ENCODE results near the gene SYT14. TPM values are rescaled to one million over a fixed set of nuclear protein-coding genes. Genes with fewer than 3 reads are reported as not detected.
"Not testable (repeated sequence)": the region's sequence is repeated elsewhere in the genome, so short reads cannot be mapped to it uniquely, and the experiment has no call there.

SYT14 gene
- total RNA-seq: 0.05 TPM

GRCh38 chr1:209937996-209938959, at the start of gene SYT14:
SYT14 (plus strand) TSS chr1:209938217; CDS start chr1:209938265, 48 bp downstream.
- DNase-seq (ENCODE audit: low spot score): no peak

- DNase-seq (ENCODE audit: low spot score): not testable (repeated sequence)
These were observed 49.5 kb upstream of the SYT14 start for GRCh38 chr1:209888291-209889076.

DNA sequence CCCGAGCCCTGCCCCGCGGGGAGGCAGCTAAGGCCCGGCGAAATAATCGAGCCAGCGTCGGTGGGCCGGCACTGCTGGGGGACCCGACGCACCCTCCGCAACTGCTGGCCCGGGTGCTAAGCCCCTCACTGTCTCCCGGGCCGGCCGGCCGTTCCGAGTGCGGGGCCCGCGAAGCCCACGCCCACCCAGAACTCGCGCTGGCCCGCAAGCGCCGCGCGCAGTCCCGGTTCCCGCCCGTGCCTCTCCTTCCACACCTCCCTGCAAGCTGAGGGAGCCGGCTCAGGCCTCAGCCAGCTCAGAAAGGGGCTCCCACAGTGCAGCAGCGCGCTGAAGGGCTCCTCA, 49.0 kb upstream of the SYT14 start:
- DNase-seq (ENCODE audit: low spot score): no peak

- DNase-seq (ENCODE audit: low spot score): no peak
These were observed 47.2 kb upstream of the SYT14 start for GRCh38 chr1:209890641-209891330.

DNA sequence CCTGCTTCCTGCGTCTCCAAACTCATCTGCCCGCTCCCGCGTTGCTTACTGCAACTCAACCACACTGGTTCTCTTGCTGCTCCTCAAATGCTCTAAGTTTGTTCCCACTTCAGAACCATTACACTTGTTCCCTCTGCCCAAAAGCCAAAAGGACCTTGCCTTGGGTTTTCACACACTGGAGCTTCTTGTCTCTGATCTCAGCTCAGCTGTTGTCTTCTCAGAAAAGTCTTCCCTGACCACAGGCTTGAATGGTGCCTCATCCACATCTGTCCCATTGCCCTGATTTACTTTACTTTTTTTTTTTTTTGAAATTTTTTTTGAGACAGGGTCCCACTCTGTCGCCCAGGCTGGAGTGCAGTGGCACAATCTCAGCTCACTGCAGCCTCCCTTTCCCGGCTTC, 44.3 kb upstream of the SYT14 start:
- DNase-seq (ENCODE audit: low spot score): no peak

- no peak for DNase-seq (ENCODE audit: low spot score)
These were observed 42.3 kb upstream of the SYT14 start for GRCh38 chr1:209895709-209896108.

DNA sequence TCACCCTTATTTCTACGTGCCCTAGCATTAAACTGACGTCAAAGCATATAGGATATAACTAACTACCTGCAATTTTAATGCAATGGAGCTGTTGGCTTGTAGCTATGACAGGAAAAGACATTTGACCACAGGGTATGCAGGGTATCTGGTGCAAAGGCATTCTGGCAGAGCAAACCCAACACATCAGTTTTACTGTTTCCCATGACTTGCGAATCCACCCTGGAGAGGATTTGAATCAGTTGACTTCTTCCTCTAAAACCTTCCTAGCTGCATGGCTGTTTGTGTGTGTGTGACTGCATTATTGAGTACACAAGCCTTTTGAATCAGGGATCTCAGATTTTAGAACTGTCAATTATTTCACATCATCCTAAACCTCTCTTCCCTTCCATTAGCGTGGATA, 41.7 kb upstream of the SYT14 start:
- no peak for DNase-seq (ENCODE audit: low spot score)

- not testable (repeated sequence) for DNase-seq (ENCODE audit: low spot score)
These were observed 39.7 kb upstream of the SYT14 start for GRCh38 chr1:209898271-209898670.

DNA sequence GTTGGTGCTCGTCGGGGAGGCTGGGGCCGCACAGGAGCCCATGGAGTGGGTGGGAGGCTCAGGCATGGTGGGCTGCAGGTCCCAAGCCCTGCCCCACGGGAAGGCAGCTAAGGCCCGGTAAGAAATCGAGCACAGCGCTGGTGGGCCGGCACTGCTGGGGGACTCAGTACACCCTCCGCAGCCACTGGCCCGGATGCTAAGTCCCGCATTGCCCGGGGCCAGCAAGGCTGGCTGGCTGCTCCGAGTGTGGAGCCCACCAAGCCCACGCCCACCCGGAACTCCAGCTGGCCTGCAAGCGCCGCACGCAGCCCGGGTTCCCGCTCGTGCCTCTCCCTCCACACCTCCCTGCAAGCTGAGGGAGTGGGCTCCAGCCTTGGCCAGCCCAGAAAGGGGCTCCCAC, 39.2 kb upstream of the SYT14 start:
- DNase-seq (ENCODE audit: low spot score): not testable (repeated sequence)

DNA sequence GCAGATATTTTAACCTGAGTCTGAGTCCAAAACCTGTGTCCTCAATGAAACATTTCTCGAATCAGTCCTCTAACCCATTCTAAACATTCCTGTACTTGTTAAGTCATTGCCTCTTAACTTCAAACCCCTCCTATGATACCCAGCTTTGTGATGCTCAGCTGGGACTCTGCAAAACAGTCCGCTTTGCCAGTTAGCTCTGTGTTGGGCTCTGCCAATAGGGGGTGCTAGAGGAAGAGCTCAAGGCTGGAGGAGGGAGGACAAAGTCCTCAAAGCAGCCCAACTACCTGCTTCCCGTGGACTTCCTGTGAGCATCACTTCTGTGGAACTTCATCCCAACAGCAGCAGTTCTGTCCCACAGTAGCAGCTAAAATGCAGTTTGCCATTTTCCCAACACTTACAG, 38.1 kb upstream of the SYT14 start:
- DNase-seq (ENCODE audit: low spot score): no peak

DNA sequence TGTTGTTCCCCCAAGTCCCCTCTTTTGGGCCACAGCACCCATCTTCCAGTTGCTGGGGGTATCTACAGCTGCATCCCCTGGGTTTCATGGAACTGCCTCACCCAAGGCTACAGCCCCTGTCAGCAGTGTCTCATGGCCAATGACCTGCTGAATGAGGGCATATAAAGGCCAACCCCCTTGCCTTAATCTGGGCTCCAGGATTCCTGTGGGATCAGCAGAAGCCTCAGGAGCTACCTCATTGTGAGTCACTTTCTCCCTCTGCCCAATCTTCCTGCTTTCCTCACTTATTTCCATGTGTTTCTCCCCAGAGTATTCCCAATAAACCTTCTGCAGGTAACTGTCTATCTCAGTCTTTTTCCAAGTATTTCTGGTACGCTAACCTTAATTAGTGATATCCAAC, 37.3 kb upstream of the SYT14 start:
- no peak for DNase-seq (ENCODE audit: low spot score)

DNA sequence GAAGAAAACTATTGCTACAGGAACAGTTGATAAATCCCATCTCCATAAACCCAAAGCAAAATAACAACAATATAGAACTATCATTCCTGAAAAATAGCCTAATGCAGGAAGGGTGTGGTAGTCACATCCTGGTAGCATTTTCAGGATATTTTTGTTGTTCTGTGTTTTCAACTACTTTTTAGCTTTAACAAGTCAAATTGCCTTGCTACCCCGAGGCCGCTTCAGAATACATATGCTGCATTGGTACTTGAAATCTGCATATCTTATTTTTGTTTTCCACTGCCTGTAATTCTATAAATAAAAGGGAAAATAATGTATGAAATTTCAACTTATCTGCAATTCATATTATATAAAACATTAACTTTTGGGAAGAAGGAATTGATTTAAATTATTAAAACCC, 36.8 kb upstream of the SYT14 start:
- no peak for DNase-seq (ENCODE audit: low spot score)

DNA sequence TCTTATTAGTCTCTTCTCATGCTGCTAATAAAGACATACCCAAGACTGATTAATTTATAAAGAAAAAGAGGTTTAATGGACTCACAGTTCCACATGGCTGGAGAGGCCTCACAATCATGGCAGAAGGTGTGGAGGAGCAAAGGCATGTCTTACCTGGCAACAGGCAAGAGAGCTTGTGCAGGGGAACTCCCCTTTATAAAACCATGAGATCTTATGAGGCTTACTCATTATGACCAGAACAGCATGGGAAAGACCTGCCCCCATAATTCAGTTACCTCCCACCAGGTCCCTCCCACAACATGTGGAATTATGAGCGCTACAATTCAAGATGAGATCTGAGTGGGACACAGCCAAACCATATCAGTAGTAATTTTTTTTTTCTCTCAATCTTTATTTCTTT, 33.2 kb upstream of the SYT14 start:
- DNase-seq (ENCODE audit: low spot score): not testable (repeated sequence)

GRCh38 chr1:209911746-209912145, 26.3 kb upstream of the SYT14 start:
- DNase-seq (ENCODE audit: low spot score): no peak

DNA sequence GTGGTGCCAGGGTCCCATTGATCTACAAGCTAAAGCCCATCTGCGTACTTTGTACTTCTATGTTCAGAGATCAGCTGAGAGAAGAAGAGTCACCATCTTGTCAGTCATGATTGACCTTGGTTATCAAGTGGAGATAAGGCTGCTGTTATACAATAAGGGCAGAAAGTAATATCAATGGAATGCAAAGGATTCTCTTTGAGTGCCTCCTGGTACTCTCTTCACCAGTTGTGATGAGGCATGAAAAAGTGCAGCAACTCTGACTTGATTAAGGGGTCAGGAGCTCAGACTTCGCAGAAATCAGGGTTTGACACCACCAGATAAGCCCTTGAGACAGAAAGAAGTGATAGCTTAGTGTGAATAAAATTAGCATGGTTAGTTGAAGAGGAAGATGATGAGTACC, 25.7 kb upstream of the SYT14 start:
- no peak for DNase-seq (ENCODE audit: low spot score)

DNA sequence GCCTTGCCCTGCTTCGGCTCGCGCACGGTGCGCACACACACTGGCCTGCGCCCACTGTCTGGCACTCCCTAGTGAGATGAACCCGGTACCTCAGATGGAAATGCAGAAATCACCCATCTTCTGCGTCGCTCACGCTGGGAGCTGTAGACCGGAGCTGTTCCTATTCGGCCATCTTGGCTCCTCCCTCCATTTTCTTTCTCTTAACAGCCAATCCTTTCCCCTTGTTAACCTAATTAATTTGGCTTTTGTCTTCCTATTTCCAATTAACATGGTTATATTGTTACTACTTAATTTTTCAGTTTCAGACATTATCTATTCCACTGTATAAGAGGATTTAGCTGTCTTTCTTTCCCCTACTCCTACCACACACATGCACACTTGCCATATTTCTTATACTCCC, 18.4 kb upstream of the SYT14 start:
- DNase-seq (ENCODE audit: low spot score): not testable (repeated sequence)

DNA sequence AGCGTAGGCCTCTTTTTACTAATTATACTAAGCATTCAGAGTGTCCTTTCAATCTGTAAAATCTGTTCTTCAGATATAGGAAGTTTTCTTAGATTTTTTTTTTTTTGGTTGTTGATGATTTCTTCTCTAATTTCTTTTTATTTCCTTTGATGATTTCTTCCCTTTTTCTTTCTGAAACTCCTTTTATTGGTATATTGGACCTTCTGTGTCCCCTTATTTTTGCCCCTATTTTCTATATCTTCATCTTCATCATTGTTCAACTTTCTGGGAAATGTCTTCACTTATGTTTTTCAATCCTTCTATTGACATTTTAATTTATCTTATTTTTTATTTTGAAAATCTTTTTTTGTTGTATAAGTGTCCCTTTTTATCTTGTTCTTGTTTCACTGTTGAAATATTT, 17.2 kb upstream of the SYT14 start:
- no peak for DNase-seq (ENCODE audit: low spot score)

DNA sequence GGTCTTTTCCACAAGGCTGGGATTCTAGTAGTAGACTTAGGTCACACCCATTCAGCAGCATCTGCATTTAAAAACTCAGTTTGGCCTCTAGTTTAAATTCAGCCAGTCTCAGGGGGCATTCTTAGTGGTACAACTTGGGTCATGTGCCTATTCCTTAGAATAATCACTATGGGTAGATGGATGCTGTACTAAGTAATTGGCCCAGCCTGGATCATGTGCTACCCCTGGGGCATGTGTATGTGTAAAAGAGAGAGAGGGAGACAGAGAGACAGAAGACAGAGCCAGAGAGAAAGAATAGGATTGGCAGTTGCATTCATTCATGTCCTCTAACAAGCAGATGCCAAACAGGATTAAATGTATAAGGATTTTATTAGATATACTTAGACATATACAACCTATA, 13.6 kb upstream of the SYT14 start:
- no peak for DNase-seq (ENCODE audit: low spot score)

DNA sequence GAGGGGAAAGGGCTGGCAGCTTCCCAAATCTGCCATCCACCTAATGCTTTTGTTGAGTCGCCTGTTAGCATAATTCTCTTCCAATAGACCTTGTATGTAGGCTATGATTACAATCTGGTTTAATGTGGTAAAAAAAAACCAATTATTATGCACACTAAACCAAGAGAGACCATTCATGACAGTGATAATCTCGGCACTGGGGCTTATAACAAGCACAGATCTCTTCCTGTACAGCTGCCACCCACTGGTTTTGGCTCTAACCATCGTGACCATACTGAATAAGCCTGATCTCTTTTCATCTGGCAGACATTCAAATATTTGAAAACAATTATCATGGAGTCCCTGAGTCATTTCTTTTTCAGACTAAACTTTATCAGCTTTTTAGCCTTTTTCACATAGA, 12.0 kb upstream of the SYT14 start:
- no peak for DNase-seq (ENCODE audit: low spot score)

- no peak for DNase-seq (ENCODE audit: low spot score)
These were observed 10.6 kb upstream of the SYT14 start for GRCh38 chr1:209927466-209927865.

DNA sequence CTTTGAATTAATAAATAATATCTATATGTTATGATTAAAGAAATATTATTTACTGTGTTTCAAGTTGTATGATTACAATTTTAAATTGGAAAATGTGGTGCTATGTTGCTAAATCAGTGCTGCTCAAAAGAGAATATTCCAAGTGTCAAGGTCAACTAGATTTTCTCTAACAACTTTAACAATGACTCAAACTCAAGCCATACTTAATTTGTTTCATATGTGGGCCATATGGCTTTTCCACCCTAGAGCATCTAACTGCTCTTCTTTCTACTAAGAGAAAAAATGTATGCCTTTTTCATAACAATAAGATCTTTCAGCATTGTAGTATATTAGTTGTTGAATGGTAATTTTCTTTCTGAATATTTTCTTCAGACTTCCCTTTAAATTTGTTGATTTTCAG, 8.3 kb upstream of the SYT14 start:
- no peak for DNase-seq (ENCODE audit: low spot score)

DNA sequence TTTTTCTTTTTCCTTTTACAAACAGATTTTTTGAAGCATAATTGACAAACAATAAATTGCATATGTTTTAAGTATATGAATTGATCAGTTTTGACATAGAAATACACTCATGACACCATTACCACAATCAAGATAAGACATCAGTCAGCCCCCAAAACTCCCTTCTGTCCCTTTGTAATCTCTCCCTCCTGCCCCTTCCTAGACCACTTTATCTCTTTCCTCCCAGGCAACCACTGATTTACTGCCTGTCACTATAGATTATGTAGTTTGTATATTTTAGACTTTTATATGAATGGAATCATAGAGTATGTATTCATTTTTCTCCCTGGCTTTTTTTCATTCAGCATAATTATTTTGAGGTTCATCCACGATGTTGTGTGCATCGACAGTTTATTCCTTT, 6.9 kb upstream of the SYT14 start:
- no peak for DNase-seq (ENCODE audit: low spot score)

Data from ureter (tissue), 1 donor.